Measurements from ENCODE around the gene TAL2.

The TAL2 gene

DNA sequence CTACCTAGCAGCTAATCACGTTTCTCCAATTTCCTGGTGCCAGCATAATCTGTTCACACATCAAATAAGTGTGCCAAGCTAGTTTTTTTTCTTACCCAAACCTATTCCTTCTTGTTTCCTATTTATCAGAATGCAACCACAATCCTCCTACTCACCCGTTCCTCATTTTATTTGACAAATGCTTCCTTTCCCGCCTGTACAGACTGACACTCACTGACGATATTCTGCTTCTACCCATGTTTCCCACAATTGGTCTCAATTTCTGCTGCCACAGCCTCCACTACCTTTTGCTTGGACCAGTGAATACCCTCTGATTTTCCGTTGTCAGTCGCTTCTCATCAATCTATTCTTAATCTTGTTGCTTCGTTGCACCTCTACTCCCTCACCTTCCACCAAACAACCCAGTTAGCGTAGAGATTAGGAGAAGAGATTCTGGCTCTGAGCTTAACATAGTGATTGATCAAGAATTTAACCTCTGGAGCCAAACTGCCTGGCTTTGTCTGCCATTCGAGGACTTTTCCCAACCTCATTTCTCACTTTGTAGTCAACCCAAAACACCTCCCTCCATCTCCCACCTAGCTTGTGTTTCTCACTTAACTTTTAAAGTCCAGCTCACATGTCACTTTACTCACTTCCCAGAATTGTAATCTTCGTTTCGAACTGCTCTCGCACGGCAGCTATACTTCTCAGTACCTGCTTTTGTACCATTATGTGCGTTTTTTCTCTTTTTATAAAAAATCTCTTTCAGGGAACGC is 31.4 kb downstream of the TAL2 start:
- ChIA-PET CTCF (interaction anchor here (0.6 kb wide), 2 partner anchors 218 to 1710 kb away, joined by 3 read pairs; no protein-coding TSS in a partner anchor), POLR2A (ENCODE audit: low non-redundant PET) (no interaction called here)
- peak; percentile 21 for DNase-seq (ENCODE audit: low spot score)
- TF ChIP-seq, protein P1, sequence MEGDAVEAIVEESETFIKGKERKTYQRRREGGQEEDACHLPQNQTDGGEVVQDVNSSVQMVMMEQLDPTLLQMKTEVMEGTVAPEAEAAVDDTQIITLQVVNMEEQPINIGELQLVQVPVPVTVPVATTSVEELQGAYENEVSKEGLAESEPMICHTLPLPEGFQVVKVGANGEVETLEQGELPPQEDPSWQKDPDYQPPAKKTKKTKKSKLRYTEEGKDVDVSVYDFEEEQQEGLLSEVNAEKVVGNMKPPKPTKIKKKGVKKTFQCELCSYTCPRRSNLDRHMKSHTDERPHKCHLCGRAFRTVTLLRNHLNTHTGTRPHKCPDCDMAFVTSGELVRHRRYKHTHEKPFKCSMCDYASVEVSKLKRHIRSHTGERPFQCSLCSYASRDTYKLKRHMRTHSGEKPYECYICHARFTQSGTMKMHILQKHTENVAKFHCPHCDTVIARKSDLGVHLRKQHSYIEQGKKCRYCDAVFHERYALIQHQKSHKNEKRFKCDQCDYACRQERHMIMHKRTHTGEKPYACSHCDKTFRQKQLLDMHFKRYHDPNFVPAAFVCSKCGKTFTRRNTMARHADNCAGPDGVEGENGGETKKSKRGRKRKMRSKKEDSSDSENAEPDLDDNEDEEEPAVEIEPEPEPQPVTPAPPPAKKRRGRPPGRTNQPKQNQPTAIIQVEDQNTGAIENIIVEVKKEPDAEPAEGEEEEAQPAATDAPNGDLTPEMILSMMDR (conservative IDR thresholded peaks at IDR 0.05; ENCODE audit: low read depth) = no peak
- H3K27ac ChIP-seq = no peak overlapping the region

DNA sequence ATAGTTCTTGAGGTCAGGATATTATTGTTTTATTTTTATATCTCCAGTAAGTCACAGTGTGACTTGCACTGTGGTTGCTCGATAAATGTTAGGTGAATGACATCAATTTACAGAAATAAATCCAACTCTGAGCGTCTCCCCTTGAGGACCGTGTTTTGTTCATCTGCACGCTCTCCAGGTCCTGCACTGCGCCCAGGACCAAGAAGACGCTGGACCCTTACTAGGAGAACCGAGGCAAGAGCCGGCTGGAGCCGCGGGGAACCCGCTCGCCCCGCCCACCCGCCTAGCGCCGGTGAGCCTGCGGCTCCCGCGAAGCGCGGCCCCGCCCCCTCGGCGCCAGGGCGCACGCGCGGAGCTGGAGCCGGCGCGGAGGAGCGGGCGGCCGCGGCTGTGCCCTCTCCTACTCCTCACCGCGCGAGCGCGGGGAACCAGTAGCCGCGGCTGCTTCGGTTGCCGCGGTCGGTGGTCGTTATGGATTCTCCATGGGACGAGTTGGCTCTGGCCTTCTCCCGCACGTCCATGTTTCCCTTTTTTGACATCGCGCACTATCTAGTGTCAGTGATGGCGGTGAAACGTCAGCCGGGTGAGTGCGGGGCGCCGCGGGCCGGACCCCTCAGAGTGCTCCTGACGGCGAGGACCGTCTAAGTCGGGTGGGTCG is 32.1 kb downstream of the TAL2 start, which contains the start of gene TMEM38B:
TMEM38B (plus strand) TSS at position 352 of the 658 bp plus-strand sequence; CDS start at position 472, 120 bp downstream.
- DNase-seq (ENCODE audit: low spot score) = peak; percentile 96
- TF ChIP-seq, protein P1 (conservative IDR thresholded peaks at IDR 0.05; ENCODE audit: low read depth) = no peak
- ChIA-PET POLR2A (ENCODE audit: low non-redundant PET) (no interaction called here), CTCF (interaction anchor here (0.6 kb wide), 1 partner anchor 1711 kb away, joined by 3 read pairs; no protein-coding TSS in a partner anchor)
- peak within 1 kb of the TSS; percentile 57 for H3K27ac ChIP-seq

DNA sequence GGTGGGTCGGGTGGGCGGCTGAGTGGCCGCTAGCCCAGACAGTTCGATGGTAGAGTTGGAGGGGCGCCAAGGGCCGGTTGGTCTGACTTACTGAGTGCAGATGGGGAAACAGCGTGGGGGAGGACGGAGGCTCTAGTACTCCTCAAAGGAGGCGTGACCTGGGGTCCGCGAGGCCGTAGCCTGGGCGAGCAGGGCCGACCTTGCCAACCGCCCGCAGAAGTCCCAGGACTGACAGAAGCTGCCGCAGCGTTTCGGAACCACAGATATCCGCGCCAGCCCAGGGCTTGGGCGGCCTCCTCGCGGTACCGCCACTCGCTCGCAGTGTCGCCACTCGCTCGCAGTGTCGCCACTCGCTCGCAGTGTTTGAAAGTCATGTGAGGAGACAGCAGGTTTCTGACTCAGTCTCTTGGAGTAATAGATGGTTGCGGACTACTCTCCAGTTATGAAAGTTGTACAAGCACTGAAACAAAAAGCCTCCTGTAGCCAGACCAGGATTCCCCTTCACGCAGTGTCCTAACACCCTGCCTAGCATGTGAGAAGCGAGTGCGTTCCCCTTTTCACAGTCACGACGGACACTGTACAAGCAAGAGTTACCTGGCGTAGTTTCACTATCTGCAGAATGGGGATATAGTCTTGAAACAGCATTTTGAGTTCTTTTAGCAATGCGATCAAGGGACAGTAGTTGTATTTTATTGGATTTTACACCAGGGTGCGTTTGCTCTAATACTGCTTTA is 32.8 kb downstream of the TAL2 start:
- ChIA-PET POLR2A (ENCODE audit: low non-redundant PET) (no interaction called here), CTCF (interaction anchor here (1.0 kb wide), 1 partner anchor 23 kb away, joined by 3 read pairs; no protein-coding TSS in a partner anchor)
- H3K27ac ChIP-seq = peak overlapping the region; percentile 57
- peak; percentile 71 for DNase-seq (ENCODE audit: low spot score)
- TF ChIP-seq, protein P1 (conservative IDR thresholded peaks at IDR 0.05; ENCODE audit: low read depth) = no peak

DNA sequence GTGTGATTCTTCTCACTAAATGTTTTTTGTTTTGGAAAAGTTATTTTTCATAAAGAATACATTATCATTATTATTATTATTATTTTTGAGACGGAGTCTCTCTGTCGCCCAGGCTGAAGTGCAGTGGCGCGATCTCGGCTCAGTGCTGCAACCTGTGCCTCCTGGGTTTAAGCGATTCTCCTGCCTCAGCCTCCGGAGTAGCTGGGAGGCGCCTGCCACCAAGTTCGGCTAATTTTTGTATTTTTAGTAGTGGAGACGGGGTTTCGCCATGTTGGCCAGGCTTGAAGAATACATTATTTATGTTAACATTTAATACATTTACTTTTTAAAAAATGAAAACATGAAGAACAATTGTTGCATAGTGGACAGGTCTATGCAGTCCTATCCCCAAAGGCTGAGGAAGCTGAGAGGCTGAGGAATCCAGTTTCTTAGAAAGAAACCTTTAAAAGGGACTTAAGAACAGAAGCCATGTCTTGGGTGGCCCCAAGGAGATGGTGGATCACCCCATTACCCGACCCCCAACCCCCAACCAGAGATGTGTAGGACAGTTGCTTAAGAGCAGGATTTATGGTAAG is 34.0 kb downstream of the TAL2 start:
- ChIA-PET CTCF (interaction anchor here (0.6 to 1.0 kb wide), 2 partner anchors 22 to 1168 kb away, joined by 3 to 4 read pairs; no protein-coding TSS in a partner anchor), POLR2A (ENCODE audit: low non-redundant PET) (no interaction called here)
- TF ChIP-seq, protein P1 (conservative IDR thresholded peaks at IDR 0.05; ENCODE audit: low read depth) = no peak
- no peak for DNase-seq (ENCODE audit: low spot score)
- no peak overlapping the region for H3K27ac ChIP-seq

DNA sequence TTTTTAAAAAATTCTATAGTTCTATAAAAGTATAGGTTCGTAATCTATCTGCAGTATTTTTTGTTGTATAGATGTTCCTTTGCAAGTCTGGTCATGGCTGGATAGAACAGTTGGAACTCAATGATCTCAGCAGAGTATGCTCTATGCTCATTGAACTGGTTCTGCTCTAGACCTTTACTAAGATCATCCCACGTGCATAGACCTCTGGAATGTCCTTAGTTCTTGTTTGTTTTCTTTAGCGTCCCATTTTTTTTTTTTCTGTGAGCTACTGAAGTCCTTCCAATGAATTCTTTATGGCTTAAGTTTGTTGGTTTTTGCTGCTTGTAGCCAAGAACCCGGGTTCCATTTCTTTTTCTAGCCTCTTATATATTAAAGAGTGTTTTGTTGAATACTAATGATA is 35.6 kb downstream of the TAL2 start:
- DNase-seq (ENCODE audit: low spot score) = no peak
- POLR2A ChIA-PET (ENCODE audit: low non-redundant PET) = no interaction called here
- H3K27ac ChIP-seq = no peak overlapping the region
- TF ChIP-seq, protein P1 (conservative IDR thresholded peaks at IDR 0.05; ENCODE audit: low read depth) = no peak
- CTCF ChIA-PET = no interaction called here

Measured in RWPE1 (cell line).